Kasumi-1 (cell line): Measurements from ENCODE around the gene ADAM30.
"Not testable (repeated sequence)": the region's sequence is repeated elsewhere in the genome, so short reads cannot be mapped to it uniquely, and the experiment has no call there.

Source experiments
- DNase-seq, 2 experiments: peaks; one replicate each; lab custom pipeline; 2025; lab: John Stamatoyannopoulos, UW

ADAM30 gene

DNA sequence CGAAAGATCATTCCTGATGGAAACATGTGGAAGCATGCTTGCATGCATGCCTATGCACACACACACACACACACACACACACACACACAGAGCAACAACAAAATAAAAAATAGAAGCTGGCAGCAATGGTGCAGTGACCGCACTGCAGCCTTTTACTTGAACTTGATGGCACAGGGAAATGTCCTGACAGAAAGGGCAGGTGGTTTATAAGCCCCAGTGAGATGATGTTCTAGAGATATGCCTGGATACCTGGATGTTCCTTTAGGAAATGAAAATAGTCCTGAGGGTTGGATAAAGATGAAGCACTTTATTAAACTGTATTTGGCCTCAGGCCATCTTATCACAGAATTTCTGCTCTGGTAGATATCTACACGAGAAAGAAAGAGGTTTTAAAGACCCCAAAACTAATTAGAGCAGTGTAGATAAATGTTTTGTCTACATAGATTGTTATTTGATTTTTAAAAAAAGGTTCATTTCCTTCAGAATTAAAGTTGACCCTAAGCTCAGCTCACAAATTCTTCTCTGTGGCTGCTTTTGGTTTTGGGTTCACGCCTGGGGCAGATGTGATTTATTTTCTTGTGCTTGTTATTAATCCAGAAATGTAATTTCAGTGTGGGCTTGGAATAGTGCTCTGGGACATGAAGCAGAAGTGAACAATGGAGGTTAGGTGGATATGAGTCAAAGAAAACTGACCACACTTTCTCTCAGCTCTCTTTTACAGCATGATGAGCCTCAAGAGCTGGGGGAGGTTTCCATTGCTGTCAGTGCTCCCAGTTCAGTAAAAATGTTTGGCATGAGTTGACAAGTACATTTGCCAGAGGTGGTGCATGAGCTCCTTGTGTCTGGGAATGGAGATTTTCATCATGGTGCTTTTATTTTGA is 22.9 kb downstream of the ADAM30 start:
- peak in 1 of 2 experiments; percentile 17 for DNase-seq

DNA sequence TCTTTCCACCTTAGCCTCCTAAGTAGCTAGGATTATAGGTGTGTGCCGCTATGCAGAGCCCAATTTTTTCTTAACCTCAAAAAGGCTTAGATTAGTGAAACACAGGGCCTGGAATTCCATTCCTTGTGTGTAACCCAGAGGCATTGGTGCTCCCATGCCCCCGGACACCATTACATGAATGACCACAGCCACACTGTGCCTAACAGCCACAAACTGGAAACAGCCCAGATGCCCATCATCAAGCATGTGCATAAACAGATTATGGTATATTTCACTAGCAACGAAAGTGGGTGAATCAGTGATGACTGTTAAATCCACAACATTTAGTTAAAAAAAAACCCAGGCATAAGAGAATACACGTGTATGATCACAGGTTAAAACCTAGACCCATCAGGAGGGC is 24.4 kb downstream of the ADAM30 start:
- no peak for DNase-seq

DNA sequence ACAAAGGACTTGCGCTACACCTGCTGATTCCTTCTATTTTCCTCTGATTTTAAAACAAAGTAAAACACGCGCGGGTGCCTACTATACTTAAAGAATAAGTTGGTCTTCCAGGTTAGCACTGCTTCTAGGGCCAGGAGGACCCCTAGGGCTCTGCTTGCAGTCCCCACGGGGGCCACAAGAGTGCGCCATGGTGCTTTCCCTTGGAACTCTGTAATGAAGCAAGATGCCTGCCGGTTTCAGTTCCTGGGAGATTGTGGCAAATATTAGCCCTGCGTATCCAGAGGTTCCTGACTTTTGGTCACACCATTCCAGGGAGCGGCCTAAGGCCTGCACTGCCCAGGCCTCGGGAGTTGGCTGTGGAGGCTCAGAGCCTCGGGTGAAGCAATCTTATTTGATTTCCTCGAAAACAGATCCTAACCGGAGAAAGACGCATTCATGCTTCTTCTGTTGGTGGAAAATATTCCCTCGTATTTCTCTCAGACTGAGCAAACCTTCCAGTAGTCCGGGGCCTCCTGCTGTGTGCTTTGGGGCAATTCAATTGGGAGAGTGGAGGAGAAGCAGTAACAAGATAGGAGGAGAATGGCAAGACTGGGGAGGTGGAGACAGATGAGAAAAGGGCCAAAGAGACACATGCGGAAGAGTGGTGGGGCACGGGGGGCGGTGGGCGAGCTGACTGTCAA is 25.3 kb downstream of the ADAM30 start:
- peak; percentile 64 to 75 for DNase-seq

DNA sequence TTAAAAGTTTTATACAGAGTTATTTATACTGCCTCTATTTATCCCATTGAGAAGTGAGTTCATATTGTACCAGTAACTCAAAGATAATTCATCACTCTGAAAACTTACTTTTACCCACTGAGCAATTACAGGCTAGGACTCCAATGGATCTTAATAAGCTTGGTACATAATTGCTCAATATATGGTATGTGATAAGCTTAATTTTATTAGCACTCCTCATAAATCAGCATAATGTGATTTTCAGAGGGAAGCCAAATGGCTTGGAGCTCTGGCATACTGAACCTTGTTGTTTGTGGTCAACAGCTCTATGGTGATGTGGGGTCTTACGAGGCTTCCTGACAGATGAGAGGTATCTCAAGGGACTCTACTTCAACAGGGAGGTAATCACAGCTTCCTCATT is 26.3 kb downstream of the ADAM30 start:
- DNase-seq: no peak

DNA sequence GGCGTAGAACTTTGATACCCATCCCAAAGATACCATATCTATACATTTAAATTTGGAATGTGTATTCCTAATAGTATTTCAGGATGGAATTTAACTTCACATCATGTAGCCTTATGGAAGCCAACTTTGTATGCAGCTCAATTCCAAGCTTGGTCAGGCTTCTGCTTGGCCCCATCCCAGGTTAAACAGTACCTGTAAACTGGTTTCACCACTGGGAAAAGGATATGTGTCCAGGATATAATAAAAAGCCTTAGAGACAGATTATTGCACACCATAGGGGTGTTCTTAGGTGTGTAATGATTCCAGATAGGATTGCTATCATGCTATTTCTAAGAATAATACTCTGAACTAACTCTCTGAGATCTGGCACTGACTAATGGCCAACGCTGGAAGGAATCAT is 28.1 kb downstream of the ADAM30 start:
- no peak for DNase-seq

DNA sequence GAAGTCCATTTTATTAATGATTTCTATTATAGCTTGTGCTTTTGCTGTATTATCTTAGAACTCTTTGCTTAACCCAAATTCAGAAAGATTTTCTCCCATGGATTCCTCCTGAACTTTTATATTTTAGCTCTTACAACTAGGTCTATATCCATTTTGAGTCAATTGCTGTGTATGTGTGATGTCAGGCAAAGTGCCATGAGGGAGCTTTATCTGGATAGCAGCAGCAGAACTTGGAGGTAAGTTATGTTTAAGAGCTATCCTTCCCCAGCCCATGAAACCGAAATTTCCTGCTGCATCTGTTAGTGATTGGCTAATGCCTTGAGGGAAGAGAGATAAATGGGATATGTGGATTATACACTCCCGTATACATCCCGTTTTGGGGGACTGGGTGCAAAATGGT is 29.9 kb downstream of the ADAM30 start:
- DNase-seq: no peak

DNA sequence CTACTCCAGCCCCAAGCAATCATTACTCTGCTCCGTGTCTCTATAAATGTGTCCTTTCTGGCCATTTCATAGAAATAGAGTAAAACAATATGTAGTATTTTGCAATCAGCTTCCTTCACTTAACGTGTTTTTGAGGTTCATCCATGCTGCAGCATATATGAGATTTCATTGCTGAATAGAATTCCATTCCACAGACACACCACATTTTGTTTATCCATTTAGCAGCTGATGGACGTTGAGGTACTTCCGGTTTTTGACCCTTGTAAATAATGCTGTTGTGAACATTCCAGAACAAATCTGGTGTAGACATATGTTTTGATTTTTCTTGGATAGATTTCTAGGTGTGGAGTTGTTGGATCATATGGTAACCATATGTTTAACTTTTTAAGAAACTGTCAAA is 30.7 kb downstream of the ADAM30 start:
- no peak for DNase-seq

DNA sequence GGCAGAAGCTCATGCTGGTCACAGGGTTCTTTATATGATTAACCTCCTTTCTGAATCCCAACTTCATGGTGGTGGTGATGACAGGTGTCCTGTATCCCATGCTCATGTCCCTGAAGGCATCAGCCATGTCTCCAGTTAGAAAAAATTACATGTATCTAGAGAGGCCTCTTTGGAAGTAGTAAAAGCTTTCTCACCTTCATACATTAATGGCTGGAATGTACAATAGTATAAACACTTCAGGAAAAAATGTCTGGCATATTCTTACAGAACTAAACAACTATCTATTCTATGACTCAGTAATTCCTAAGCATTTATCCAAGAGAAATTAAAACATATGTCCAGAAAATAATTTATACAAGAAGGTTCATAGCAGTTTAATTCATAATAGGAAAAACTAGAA is 34.0 kb downstream of the ADAM30 start:
- DNase-seq: no peak

DNA sequence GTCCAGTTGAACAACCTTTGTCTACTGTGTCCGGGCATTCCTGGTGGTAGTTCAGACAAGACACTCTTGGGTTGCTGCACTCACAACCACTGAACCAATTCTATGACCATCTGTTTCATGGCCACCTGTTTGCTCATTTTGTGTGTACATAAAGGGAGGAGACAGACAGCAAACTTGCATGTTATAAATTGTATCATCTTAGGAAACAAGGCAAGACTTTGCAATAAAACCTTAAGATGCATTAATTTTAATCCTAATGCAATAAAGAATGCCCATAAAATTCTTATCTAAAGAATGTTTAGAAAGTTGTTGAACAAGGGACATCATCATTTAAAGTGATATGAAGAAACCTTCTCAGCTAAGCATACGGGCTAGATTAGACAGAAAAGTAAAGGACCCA is 34.8 kb downstream of the ADAM30 start:
- no peak for DNase-seq

DNA sequence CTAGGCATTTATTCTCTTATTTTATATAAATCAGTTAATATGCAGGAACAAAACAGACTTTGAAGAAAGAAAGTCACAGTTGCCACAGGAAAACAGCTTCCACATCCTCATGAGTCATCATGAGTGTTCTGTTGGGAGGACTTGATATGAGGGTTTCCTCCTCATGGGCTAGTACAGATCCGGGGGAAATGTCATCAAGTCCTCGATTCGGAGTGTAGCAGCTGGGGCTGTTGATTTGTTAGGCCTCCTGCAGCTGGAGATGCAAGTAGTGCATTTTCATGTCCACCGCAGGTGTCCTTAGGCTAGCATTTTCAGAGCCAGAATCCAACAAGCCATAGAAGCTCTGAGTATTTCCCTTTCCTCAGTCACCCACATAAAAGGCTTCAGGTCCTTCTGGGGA is 36.7 kb downstream of the ADAM30 start:
- DNase-seq: peak; percentile 71 to 73

DNA sequence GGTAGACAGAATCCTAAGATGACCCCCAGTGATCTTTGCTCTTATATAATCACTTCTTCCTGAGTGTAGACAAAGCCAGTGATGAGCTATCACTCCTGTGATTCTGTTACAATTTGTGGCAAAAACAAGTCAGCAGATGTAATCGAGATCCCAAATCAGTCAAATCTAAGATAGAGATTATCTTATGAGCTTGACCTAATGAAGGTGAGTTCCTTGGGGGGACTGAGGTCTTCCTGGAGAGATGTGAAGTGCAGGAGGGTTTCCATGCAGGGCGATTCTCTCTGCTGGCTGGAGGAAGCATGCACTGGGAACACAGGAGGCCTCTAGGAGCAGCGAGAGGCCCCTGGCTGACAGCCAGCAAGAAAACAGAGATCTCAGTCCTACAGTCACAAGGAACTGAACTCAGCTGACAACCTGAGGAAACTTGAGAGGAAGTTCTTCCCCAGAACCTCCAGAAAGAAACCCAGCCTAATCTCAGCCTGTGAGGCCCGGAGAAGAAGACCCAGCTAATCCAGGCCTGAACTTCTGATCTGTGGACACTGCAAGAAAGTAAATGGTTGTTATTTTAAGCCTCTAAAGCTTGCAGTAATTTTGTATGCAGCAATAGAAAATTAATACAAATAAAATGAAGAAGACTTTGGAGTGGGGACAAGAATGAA is 37.6 kb downstream of the ADAM30 start:
- not testable (repeated sequence) for DNase-seq

DNA sequence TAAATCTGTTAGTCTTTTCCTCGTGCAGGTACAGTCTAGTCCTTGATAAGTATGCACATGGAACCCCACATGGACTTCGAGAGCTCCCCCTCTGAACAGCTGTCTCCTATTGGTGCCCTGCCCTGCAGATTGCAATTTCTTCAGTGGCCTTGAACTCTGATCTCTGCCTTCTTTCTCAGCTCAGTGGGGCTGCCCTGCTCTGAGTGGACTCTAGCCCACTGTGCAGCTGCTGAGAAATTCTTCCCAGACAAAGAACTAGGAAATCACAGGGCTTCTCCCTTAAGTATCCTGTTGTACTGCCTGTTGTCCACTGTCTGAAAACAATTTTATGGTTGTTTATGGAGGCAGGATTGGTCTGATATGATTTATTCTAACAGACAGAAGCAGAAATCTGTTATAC is 38.2 kb downstream of the ADAM30 start:
- DNase-seq: no peak

DNA sequence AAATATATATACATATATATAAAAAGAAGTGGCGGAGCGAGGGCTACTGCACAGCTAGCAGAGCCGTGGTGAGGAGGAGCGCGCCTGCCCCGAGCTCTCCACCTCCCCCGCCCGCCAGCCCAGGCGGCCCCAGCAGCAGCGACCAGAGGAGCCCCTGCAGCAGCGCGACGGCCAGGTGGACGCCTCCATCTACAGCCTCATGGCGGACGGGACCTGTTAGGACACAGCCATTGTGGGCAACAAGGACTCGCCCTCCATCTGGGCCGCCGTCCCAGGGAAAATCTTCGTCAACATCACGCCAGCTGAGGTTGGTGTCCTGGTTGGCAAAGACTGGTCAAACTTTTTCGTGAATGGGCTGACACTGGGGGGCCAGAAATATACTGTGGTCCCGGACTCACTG is 43.2 kb downstream of the ADAM30 start:
- DNase-seq: no peak

DNA sequence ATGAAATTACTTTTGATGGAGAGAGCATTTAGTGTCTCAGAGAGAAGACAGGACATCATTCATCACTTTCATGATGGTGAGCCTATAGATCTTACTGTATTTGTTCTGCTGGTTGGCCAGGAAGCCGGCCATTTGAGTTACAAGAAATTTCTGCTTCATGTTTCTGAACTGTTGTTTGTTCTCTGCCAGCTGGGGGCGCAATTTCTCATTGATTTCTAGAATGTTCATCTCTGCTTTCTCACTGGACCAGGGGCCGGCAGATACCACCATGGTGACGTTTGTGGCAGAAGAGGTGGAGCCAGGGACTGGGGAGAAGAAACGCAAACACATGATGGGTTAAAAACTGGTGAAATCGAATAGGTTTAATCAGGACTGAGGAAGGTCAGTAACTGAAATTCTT is 52.1 kb downstream of the ADAM30 start:
- DNase-seq: not testable (repeated sequence)
